GM12873 (cell line): Measurements from ENCODE around the gene CLRN3.

ENCODE experiments used
- TF ChIP-seq, protein P1 (sequence below): IDR thresholded peaks from 2 replicates; pipeline ENCODE4 v1.5.1; 2012; ENCODE audit warnings: low read depth, mild to moderate bottlenecking, moderate library complexity, low read length, control low read depth; ENCODE audit not compliant: insufficient read depth; ENCODE audit errors: missing control alignments

Gene CLRN3

DNA sequence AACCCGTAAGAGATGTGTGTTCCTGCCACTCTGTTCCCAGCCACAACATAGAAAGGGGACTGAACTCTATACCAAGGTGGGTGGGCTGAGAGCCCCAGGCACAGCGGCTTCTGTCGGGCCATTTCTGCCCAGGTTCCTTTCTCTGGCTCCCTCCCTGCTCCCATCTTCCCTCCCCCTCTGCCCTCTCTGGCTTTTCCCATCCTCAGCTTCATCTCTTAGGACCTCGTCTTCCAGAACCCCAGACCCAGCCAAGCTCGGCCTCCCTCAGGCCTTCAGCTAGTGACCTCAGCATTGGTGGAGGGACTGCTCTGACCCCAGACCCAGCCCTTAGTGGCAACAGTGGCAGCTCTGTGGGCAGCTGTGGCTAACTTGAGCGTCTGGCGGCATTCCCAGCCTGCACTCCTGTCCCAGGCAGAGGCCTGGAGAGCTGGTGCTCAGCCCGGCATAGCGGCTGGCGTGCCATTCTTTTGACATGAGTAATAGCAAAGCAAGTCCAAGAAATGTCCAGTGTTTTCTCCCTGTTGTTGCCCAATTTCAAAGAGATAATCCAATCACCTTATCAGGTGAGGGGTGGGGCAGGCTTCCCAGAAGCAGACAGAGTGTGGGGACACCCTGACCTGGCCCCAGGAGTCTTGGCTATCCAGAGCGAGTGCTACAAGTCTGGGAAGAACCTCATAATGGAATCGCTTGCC, 30.1 kb upstream of the CLRN3 start:
- TF ChIP-seq, protein P1, sequence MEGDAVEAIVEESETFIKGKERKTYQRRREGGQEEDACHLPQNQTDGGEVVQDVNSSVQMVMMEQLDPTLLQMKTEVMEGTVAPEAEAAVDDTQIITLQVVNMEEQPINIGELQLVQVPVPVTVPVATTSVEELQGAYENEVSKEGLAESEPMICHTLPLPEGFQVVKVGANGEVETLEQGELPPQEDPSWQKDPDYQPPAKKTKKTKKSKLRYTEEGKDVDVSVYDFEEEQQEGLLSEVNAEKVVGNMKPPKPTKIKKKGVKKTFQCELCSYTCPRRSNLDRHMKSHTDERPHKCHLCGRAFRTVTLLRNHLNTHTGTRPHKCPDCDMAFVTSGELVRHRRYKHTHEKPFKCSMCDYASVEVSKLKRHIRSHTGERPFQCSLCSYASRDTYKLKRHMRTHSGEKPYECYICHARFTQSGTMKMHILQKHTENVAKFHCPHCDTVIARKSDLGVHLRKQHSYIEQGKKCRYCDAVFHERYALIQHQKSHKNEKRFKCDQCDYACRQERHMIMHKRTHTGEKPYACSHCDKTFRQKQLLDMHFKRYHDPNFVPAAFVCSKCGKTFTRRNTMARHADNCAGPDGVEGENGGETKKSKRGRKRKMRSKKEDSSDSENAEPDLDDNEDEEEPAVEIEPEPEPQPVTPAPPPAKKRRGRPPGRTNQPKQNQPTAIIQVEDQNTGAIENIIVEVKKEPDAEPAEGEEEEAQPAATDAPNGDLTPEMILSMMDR = no peak

DNA sequence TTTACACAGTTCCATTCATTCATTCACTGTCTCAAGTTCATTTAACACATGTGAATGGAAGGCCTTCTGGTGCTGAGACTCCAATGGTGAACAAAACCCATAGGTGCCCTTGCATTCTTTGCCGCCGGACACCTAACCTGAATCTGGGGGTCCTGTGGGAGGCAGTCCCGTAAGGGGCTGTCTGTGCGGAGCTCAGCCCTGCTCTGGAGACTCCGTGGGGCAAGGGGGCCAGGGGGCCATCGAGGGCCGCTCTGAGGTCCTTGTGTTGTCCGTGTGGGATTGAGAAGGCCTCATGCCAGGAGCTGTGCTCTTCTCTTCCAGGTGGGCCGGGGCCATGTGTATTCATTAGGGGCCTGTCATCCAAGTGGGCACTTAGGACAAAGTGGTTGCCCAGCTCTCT, 29.5 kb upstream of the CLRN3 start:
- TF ChIP-seq, protein P1 = no peak

DNA sequence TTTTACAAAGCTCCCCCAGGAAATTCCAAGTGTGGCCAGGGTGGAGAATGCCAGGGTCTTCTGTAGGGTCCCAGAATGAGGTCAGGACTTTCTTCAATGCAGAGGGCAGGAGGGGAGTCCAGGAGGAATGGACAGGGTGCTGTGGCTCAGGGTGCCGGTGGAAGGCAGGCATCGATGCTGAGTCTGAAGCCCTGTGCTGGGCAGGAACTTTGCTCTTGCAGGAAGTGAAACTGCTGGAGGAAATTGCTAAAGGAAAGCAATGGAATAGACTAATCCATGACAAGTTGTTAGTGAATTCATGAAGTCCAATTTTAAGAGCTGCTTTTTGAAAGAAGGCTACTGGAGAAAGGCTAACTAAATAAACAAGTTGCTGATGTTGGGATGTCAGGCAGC, 29.0 kb upstream of the CLRN3 start:
- TF ChIP-seq, protein P1 = no peak

DNA sequence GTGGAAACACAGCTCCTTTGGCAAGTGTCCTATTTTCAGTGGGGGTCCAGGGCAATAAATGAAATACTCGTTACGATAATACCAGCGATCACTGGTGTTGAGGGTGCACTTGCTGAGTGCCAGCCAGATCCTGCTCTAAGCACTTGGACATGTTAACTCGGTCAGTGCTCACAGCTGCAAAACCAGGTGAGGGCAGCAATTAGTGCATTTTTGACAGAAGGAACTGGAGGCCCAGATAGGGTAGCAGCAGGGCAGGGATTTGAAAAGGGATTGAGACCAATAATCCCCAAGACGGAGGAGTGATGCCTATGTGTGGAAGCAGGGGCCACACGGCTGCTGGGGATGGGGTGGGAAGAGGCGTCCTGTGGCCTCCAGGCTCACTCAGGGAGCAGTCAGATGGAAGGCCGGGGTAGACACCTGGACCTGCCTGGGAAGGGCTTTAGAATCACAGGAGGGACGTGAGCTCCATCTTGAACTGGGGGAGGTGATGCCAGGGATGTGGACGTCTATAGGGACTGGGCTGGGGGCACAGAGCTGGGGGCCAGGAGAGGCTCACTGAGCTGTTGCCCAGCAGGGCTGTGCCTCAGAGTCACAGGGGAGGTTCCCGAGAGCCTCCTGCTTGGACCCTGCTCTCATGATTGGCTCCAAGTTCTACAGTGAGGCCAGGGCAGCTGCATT, 28.5 kb upstream of the CLRN3 start:
- TF ChIP-seq, protein P1 = no peak

DNA sequence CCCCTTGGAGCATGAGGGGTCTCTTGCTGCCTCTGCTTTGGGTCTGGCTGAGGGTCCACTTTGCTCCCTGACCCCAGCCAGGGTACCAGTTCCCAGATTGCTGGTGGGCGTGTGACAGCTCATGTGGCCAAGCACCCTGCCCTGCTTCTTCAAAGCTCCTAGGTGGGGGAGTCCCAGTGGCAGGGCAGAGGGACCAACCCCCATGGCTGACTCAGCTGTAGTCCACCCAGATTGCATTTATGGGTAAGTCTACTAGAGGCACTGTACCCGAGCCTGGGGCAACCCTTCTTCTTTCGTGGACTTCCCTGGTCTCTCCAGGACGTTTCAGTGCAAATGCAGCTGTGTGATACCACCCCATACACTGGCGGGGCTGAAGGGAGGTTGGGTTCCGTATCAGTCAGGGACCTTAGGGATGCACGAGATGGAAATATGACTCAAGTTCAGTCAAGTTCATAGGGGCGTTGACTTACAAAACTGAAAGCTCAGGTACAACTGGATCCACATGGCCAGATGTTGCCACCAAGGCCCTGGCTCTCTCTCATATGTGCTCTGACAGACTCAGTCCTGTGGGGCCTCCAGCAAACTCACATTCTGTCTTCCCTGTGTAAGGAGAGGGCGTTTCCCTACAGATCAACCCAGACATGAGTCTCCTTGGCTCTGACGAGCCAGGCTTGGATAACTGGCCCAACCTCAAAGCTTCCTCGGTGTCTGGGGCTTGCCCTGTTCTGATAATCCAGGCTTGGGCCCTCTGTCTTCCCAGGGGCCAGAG, 27.7 kb upstream of the CLRN3 start:
- TF ChIP-seq, protein P1 = no peak

DNA sequence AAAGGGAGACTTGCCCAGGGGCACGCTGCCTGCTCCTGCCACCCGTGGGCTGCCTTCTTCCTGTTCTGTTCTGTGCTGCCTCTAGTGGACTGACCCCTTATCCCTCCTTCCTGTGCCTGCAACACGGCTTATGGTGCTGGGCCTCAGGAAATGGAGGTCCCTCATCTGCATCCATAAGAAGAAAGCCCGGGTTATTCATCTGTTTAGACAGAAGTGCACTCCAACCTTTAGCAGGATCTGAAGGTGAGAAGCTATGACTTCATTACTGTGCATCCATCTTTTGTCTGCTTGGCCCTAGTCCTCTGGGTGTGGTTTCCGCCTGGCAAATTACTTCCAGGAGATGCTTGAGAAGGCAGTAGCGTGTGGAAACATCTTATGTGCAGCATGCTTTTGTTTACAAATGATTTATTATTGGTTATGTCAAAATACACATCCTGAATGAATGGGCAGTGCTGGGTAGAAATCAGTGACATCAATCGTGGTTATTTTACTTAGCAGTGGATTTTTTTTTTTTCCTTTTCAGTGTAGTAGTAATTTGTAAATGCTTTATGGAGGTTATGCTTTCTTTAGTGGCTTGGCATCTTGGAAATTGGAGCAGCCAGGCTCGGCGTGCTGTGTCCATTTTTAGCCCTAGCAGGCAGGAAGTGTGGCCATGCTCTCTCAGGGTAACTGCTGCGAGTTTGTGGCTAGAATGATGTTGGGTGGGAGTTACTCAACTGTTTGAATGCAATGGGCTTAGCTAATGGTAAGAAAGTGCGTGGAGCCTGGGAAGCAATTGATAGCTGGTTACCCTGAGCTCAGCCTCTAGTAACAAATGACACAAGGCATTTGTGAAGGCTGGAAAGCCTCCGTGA, 26.9 kb upstream of the CLRN3 start:
- TF ChIP-seq, protein P1 = peak; percentile 36
